Right atrium auricular region (tissue), 2 donors: ENCODE measurements around the gene PGRMC1. TPM values are rescaled to one million over a fixed set of nuclear protein-coding genes. Genes with fewer than 3 reads are reported as not detected.
A peak's percentile ranks its signal among the peaks of the same experiment; 100 is the strongest.
"Not testable (repeated sequence)": the region's sequence is repeated elsewhere in the genome, so short reads cannot be mapped to it uniquely, and the experiment has no call there.

Source experiments
- DNase-seq: peaks from one replicate; pipeline ENCODE4 v3.0.0-alpha.2; 2019; ENCODE audit warnings: low spot score
- H3K27ac ChIP-seq, 2 donors: fragments of 200-600 bp; sonication (generic); 1 replicate in 1 of 2; 2 replicates in 1 of 2; pipeline ENCODE4 v1.5.1; 2016 to 2019
- H3K27me3 ChIP-seq, 2 donors: fragments of 200-600 bp; sonication (generic); one replicate each; pipeline versions ENCODE4 v1.5.1 to v1.6.0; 2017 to 2019
- H3K36me3 ChIP-seq: fragments of 200-600 bp; sonication (generic); one replicate; pipeline ENCODE4 v1.5.1; 2016
- H3K4me1 ChIP-seq, 2 donors: fragments of 200-600 bp; sonication (generic); one replicate each; pipeline versions ENCODE4 v1.5.1 to v1.6.0; 2017 to 2019
- H3K4me3 ChIP-seq, 2 donors: fragments of 200-600 bp; sonication (generic); 1 replicate in 1 of 2; 2 replicates in 1 of 2; pipeline ENCODE4 v1.5.1; 2017 to 2019; ENCODE audit warnings: mild to moderate bottlenecking in 1 of 2, moderate library complexity in 1 of 2
- H3K9me3 ChIP-seq, 2 donors: fragments of 200-600 bp; sonication (generic); one replicate each; pipeline ENCODE4 v1.5.1; 2019
- total RNA-seq, 2 donors: library from RNA; depleted of rRNA; stranded (reverse); fragments of >200 nt; gene quantifications; one replicate each; pipeline ENCODE4 v1.1.0, GENCODE V29; 2016
- TF ChIP-seq, protein P1 (sequence below), 2 donors: fragments of 200-600 bp; sonication (generic); IDR thresholded peaks; one replicate each; pipeline ENCODE4 v1.5.1; 2019; ENCODE audit warnings: antibody characterized with exemption in 2 of 2

PGRMC1 gene
- total RNA-seq, 2 donors from 2014 or later = 26.8 to 42.7 TPM

DNA sequence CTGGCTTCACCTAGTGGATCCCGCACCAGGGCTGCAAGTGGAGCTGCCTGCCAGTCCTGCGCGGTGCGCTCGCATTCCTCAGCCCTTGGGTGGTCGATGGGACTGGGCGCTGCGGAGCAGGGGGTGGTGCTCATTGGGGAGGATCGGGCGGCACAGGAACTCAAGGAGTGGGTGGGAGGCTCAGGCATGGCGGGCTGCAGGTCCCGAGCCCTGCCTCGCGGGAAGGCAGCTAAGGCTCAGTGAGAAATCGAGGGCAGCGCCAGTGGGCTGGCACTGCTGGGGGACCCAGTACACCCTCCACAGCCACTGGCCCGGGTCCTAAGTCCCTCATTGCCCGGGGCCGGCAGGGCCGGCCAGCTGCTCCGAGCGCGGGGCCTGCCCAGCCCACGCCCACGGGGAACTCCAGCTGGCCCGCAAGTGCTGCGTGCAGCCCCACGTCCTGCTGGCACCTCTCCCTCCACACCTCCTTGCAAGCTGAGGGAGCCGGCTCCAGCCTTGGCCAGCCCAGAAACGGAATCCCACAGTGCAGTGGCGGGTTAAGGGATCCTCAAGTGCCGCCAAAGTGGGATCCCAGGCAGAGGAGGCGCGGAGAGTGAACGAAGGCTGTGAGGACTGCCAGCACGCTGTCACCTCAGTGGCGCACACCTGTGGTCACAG, 27.6 kb upstream of the PGRMC1 start:
- H3K27me3 ChIP-seq = no peaks in the 10 kb centered on the region
- DNase-seq = no peak
- H3K4me3 ChIP-seq = no peak overlapping the region
- H3K9me3 ChIP-seq = no peaks in the 10 kb centered on the region
- no peak overlapping the region for H3K27ac ChIP-seq
- H3K4me1 ChIP-seq = no peaks in the 10 kb centered on the region
- TF ChIP-seq, protein P1, sequence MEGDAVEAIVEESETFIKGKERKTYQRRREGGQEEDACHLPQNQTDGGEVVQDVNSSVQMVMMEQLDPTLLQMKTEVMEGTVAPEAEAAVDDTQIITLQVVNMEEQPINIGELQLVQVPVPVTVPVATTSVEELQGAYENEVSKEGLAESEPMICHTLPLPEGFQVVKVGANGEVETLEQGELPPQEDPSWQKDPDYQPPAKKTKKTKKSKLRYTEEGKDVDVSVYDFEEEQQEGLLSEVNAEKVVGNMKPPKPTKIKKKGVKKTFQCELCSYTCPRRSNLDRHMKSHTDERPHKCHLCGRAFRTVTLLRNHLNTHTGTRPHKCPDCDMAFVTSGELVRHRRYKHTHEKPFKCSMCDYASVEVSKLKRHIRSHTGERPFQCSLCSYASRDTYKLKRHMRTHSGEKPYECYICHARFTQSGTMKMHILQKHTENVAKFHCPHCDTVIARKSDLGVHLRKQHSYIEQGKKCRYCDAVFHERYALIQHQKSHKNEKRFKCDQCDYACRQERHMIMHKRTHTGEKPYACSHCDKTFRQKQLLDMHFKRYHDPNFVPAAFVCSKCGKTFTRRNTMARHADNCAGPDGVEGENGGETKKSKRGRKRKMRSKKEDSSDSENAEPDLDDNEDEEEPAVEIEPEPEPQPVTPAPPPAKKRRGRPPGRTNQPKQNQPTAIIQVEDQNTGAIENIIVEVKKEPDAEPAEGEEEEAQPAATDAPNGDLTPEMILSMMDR (IDR thresholded peaks at IDR 0.05) = no peak
- H3K36me3 ChIP-seq = no peaks in the 10 kb centered on the region

DNA sequence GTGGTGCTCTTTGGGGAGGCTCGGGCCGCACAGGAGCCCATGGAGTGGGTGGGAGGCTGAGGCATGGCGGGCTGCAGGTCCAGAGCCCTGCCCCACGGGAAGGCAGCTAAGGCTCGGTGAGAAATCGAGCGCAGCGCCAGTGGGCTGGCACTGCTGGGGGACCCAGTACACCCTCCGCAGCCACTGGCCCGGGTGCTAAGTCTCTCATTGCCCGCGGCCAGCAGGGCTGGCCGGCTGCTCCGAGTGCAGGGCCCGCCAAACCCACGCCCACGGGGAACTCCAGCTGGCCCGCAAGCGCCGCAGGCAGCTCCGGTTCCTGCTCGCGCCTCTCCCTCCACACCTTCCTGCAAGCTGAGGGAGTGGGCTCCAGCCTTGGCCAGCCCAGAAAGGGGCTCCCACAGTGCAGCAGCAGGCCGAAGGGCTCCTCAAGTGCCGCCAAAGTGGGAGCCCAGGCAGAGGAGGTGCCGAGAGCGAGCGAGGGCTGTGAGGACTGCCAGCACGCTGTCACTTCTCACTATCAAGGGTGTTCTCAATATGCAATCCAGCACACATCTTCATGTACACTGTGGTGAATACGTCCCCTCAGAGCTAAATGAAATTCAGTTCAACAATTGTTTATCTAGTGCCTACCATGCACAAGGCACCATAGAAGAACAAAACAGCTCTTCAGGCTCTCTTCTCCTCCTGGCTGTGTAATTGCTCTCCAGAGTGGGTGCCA, 25.0 kb upstream of the PGRMC1 start:
- not testable (repeated sequence) for H3K4me3 ChIP-seq

DNA sequence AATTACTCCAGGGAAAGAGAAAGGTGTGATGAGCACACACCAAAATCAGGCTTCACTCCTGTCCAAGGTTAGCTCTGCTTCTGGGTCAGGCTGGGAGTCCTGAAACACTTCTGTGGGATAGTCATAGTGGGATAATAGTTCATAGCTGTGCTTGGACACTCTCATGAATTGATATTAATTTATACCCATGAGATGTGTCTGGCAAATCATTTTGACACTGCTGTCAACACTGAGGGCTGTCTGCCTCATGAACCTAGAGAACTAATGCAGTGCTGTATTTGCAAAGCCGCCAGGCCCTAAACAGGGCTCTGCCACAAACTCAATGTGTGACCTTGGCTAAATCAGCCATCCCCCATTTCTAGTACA, 24.5 kb upstream of the PGRMC1 start:
- TF ChIP-seq, protein P1 (IDR thresholded peaks at IDR 0.05) = no peak
- Histone ChIP-seq H3K4me1 (no peaks in the 10 kb centered on the region), H3K4me3 (no peak overlapping the region), H3K27ac (peak overlapping the region in 1 of 2 donors; percentile 58), H3K36me3 (no peaks in the 10 kb centered on the region), H3K27me3 (no peaks in the 10 kb centered on the region), H3K9me3 (no peaks in the 10 kb centered on the region)
- no peak for DNase-seq

More for the DNA sequence above, 25.0 kb upstream of the PGRMC1 start:
- not testable (repeated sequence) for H3K36me3 ChIP-seq, DNase-seq, H3K9me3 ChIP-seq, H3K27me3 ChIP-seq, H3K4me1 ChIP-seq
- peak overlapping the region in 1 of 2 donors; percentile 58 for H3K27ac ChIP-seq

DNA sequence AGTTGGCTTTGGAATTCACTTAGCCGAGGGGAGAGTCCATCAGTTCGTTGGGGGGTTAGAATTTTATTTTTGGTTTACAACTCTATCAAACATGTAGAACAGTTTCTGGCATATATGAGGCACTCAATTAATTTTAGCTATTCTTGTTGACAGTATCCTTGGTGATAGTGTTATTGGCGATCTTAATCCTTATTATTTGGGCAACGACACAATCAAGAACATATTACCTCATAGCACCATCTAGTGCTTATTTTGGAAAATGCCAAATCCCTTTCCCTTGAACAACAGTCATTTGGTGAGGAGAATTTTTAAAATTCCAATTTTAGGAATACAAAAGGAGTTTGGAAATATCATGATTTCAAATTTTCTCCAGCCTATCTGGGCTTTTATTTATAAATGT, 17.9 kb upstream of the PGRMC1 start:
- no peaks in the 10 kb centered on the region for H3K9me3 ChIP-seq
- no peaks in the 10 kb centered on the region for H3K4me1 ChIP-seq
- no peak overlapping the region for H3K27ac ChIP-seq
- DNase-seq = no peak
- H3K36me3 ChIP-seq = no peaks in the 10 kb centered on the region
- H3K27me3 ChIP-seq = no peaks in the 10 kb centered on the region
- no peak overlapping the region for H3K4me3 ChIP-seq
- TF ChIP-seq, protein P1 (IDR thresholded peaks at IDR 0.05) = peak; percentile 18 to 65

DNA sequence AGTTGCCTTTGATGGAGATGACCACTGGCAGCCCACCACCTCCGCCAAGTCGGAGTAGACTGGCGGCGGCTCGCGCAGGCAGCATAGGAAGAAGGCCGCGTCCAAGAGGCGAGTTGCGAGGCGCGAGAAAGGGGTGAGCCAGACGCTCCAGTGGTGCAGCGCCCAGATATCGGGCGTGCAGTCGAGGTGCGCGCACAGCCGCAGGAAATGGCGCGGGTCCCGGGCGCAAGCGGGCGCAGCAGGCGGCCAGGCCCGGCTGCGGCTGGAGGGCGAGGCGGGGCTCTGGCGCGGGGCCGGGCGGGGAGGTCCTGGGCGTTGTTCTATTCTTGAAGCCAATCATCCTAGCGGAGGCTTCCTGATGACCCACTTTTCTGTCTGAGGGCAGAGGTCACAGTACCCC, 13.2 kb upstream of the PGRMC1 start:
- Histone ChIP-seq H3K9me3 (no peaks in the 10 kb centered on the region), H3K27me3 (no peaks in the 10 kb centered on the region), H3K4me1 (no peaks in the 10 kb centered on the region), H3K27ac (no peak overlapping the region), H3K4me3 (no peak overlapping the region), H3K36me3 (no peaks in the 10 kb centered on the region)
- no peak for DNase-seq
- TF ChIP-seq, protein P1 (IDR thresholded peaks at IDR 0.05) = no peak

DNA sequence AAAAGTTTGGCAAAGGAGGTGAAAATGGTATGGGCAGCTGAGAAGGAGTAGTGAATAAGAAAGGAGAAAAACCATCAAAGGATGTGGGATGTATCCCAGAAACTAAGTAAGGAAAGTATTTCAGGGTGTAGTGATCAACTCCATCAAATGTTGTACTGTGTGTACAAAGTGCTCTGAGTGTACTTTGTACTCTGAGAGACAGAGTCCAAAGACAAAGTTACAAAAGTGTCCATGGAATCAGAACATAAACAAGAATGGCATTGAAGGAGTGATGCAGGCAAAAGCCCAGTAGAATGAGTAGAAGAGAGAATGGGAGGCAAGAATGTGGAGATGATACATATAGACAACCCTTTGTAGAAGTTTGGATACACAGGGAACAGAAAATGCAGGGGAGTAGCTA, 12.3 kb upstream of the PGRMC1 start:
- no peaks in the 10 kb centered on the region for H3K27me3 ChIP-seq
- DNase-seq = no peak
- no peak overlapping the region for H3K27ac ChIP-seq
- H3K9me3 ChIP-seq = no peaks in the 10 kb centered on the region
- H3K4me1 ChIP-seq = no peaks in the 10 kb centered on the region
- TF ChIP-seq, protein P1 (IDR thresholded peaks at IDR 0.05) = no peak
- no peaks in the 10 kb centered on the region for H3K36me3 ChIP-seq
- H3K4me3 ChIP-seq = no peak overlapping the region
